WERI-Rb-1 (cell line): ENCODE measurements around the gene SLC48A1.
A peak's percentile ranks its signal among the peaks of the same experiment; 100 is the strongest.

Experiments used
- DNase-seq: peaks from one replicate; pipeline ENCODE4 v3.0.0-alpha.2; 2020
- H3K27ac ChIP-seq: fragments of 250-450 bp; sonication (Bioruptor Pico); 2 replicates; pipeline ENCODE4 v1.5.1; 2020; ENCODE audit warnings: mild to moderate bottlenecking, moderate library complexity
- H3K27me3 ChIP-seq: fragments of 250-450 bp; sonication (Bioruptor Pico); 2 replicates; pipeline ENCODE4 v1.5.1; 2021; ENCODE audit warnings: mild to moderate bottlenecking, low read depth, moderate library complexity; ENCODE audit not compliant: insufficient read depth, severe bottlenecking
- H3K36me3 ChIP-seq: fragments of 250-450 bp; sonication (Bioruptor Pico); 2 replicates; pipeline ENCODE4 v1.5.1; 2020; ENCODE audit warnings: mild to moderate bottlenecking, moderate library complexity
- H3K4me3 ChIP-seq: 2 replicates; pipeline ENCODE4 v1.5.1; 2011; ENCODE audit warnings: low read depth, mild to moderate bottlenecking, control low read depth, low read length
- H3K9me3 ChIP-seq: fragments of 250-450 bp; sonication (Bioruptor Pico); 2 replicates; pipeline ENCODE4 v1.5.1; 2021; ENCODE audit warnings: mild to moderate bottlenecking, moderate library complexity; ENCODE audit not compliant: severe bottlenecking
- CTCF ChIP-seq: IDR thresholded peaks from 2 replicates; pipeline ENCODE4 v1.5.1; 2011; ENCODE audit warnings: low read depth, mild to moderate bottlenecking, control low read depth, inconsistent platforms, low read length

The SLC48A1 gene

GRCh38 chr12:47773062-47773857 lies at the start of gene SLC48A1:
TSS of gene SLC48A1 (plus strand) at chr12:47773238. CDS start at chr12:47773305, 67 bp downstream.
- Histone ChIP-seq H3K36me3 (no peaks in the 10 kb centered on the region; the same call in 1 of the 2 replicates), H3K27ac (peak within 1 kb of the TSS; percentile 76), H3K9me3 (no peaks in the 10 kb centered on the region), H3K4me3 (peak within 1 kb of the TSS; percentile 63), H3K27me3 (no peaks in the 10 kb centered on the region)
- DNase-seq: peak; percentile 65
- peak; percentile 47 for TF ChIP-seq CTCF

GRCh38 chr12:47725091-47725772 lies 47.8 kb upstream of the SLC48A1 start, which contains the start of gene ENDOU:
TSS of gene ENDOU (minus strand) at chr12:47725490. CDS start at chr12:47725413, 77 bp downstream.
- Histone ChIP-seq H3K4me3 (no peak within 1 kb of the TSS), H3K27me3 (no peaks in the 10 kb centered on the region), H3K36me3 (no peaks in the 10 kb centered on the region), H3K27ac (no peak within 1 kb of the TSS), H3K9me3 (no peaks in the 10 kb centered on the region)
- DNase-seq: no peak
- TF ChIP-seq CTCF: no peak

- no peak overlapping the region for H3K27ac ChIP-seq
- no peak for DNase-seq
- no peaks in the 10 kb centered on the region for H3K9me3 ChIP-seq
- no peaks in the 10 kb centered on the region for H3K36me3 ChIP-seq
- no peak for TF ChIP-seq CTCF
- no peak overlapping the region for H3K4me3 ChIP-seq
- H3K27me3 ChIP-seq: no peaks in the 10 kb centered on the region
Observed at GRCh38 chr12:47725893-47726292, 47.1 kb upstream of the SLC48A1 start.

GRCh38 chr12:47729233-47729632 lies 43.8 kb upstream of the SLC48A1 start:
- no peaks in the 10 kb centered on the region for H3K27me3 ChIP-seq
- no peak overlapping the region for H3K4me3 ChIP-seq
- no peak overlapping the region for H3K27ac ChIP-seq
- no peaks in the 10 kb centered on the region for H3K9me3 ChIP-seq
- TF ChIP-seq CTCF: no peak
- H3K36me3 ChIP-seq: no peaks in the 10 kb centered on the region
- no peak for DNase-seq

GRCh38 chr12:47730341-47730744 lies 42.7 kb upstream of the SLC48A1 start:
- no peak overlapping the region for H3K27ac ChIP-seq
- no peaks in the 10 kb centered on the region for H3K36me3 ChIP-seq
- H3K4me3 ChIP-seq: no peak overlapping the region
- no peaks in the 10 kb centered on the region for H3K27me3 ChIP-seq
- no peak for TF ChIP-seq CTCF
- DNase-seq: no peak
- H3K9me3 ChIP-seq: no peaks in the 10 kb centered on the region
